ENCODE data around the gene NOP10.
"Not testable (repeated sequence)": the region's sequence is repeated elsewhere in the genome, so short reads cannot be mapped to it uniquely, and the experiment has no call there.

Gene NOP10

GRCh38 chr15:34358367-34358766 lies 15.4 kb upstream of the NOP10 start:
- no peak for TF ChIP-seq ZNF274 (IDR thresholded peaks at IDR 0.05; ENCODE audit: low read depth, low read length)
- TF ChIP-seq YY1 (IDR thresholded peaks at IDR 0.05; ENCODE audit: insufficient read depth, insufficient read length): no peak
- TF ChIP-seq SUZ12 (IDR thresholded peaks at IDR 0.05; ENCODE audit: extremely low read depth, insufficient read depth, insufficient read length): no peak
- H3K9me3 ChIP-seq (ENCODE audit: insufficient read depth, low read length): no peaks in the 10 kb centered on the region
- no peak overlapping the region for H3K4me3 ChIP-seq (ENCODE audit: insufficient read length, low read depth)
- no peaks in the 10 kb centered on the region for H3K27me3 ChIP-seq (ENCODE audit: insufficient read depth, insufficient read length)
- no peak for DNase-seq (ENCODE audit: low read depth, low spot score)
- H3K36me3 ChIP-seq (ENCODE audit: insufficient read depth, insufficient read length, low read length): peaks cover 78% of the 10 kb centered on the region
- H3K4me1 ChIP-seq (ENCODE audit: insufficient read depth, insufficient read length): peaks cover 2% of the 10 kb centered on the region
- no peak overlapping the region for H3K9ac ChIP-seq (ENCODE audit: insufficient read length, low read depth)

- TF ChIP-seq YY1 (IDR thresholded peaks at IDR 0.05; ENCODE audit: insufficient read depth, insufficient read length) (no peak), SUZ12 (IDR thresholded peaks at IDR 0.05; ENCODE audit: extremely low read depth, insufficient read depth, insufficient read length) (no peak), ZNF274 (IDR thresholded peaks at IDR 0.05; ENCODE audit: low read depth, low read length) (no peak)
- H3K36me3 ChIP-seq (ENCODE audit: insufficient read depth, insufficient read length, low read length): peaks cover 74% of the 10 kb centered on the region
Measured at GRCh38 chr15:34357653-34358052, 14.7 kb upstream of the NOP10 start.

GRCh38 chr15:34355241-34355640 lies 12.3 kb upstream of the NOP10 start:
- Histone ChIP-seq H3K36me3 (ENCODE audit: insufficient read depth, insufficient read length, low read length) (peaks cover 54% of the 10 kb centered on the region), H3K4me1 (ENCODE audit: insufficient read depth, insufficient read length) (peaks cover 2% of the 10 kb centered on the region), H3K4me3 (ENCODE audit: insufficient read length, low read depth) (no peak overlapping the region), H3K27me3 (ENCODE audit: insufficient read depth, insufficient read length) (no peaks in the 10 kb centered on the region), H3K9me3 (ENCODE audit: insufficient read depth, low read length) (no peaks in the 10 kb centered on the region), H3K9ac (ENCODE audit: insufficient read length, low read depth) (no peak overlapping the region)
- DNase-seq (ENCODE audit: low read depth, low spot score): no peak
- TF ChIP-seq SUZ12 (IDR thresholded peaks at IDR 0.05; ENCODE audit: extremely low read depth, insufficient read depth, insufficient read length): no peak
- TF ChIP-seq ZNF274 (IDR thresholded peaks at IDR 0.05; ENCODE audit: low read depth, low read length): no peak
- TF ChIP-seq YY1 (IDR thresholded peaks at IDR 0.05; ENCODE audit: insufficient read depth, insufficient read length): no peak

More at GRCh38 chr15:34357653-34358052, 14.7 kb upstream of the NOP10 start:
- Histone ChIP-seq H3K9me3 (ENCODE audit: insufficient read depth, low read length) (no peaks in the 10 kb centered on the region), H3K4me1 (ENCODE audit: insufficient read depth, insufficient read length) (peaks cover 2% of the 10 kb centered on the region), H3K27me3 (ENCODE audit: insufficient read depth, insufficient read length) (no peaks in the 10 kb centered on the region), H3K9ac (ENCODE audit: insufficient read length, low read depth) (no peak overlapping the region), H3K4me3 (ENCODE audit: insufficient read length, low read depth) (no peak overlapping the region)
- DNase-seq (ENCODE audit: low read depth, low spot score): no peak

DNA sequence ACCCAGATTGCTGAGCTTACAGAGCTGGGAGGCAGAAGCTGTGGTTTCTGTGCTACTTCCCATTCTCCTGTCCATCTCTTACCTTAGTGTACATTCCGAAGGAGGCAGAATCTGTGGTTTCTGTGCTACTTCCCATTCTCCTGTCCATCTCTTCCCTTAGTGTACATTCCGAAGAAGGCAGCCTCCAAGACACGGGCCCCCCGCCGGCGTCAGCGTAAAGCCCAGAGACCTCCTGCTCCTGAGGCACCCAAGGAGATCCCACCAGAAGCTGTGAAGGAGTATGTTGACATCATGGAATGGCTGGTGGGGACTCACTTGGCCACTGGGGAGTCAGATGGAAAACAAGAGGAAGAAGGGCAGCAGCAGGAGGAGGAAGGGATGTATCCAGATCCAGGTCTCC lies 11.3 kb upstream of the NOP10 start:
- TF ChIP-seq ZNF274 (IDR thresholded peaks at IDR 0.05; ENCODE audit: low read depth, low read length) (no peak), YY1 (IDR thresholded peaks at IDR 0.05; ENCODE audit: insufficient read depth, insufficient read length) (no peak), SUZ12 (IDR thresholded peaks at IDR 0.05; ENCODE audit: extremely low read depth, insufficient read depth, insufficient read length) (no peak)
- Histone ChIP-seq H3K4me1 (ENCODE audit: insufficient read depth, insufficient read length) (peaks cover 2% of the 10 kb centered on the region), H3K9ac (ENCODE audit: insufficient read length, low read depth) (no peak overlapping the region), H3K9me3 (ENCODE audit: insufficient read depth, low read length) (no peaks in the 10 kb centered on the region), H3K27me3 (ENCODE audit: insufficient read depth, insufficient read length) (no peaks in the 10 kb centered on the region), H3K4me3 (ENCODE audit: insufficient read length, low read depth) (no peak overlapping the region), H3K36me3 (ENCODE audit: insufficient read depth, insufficient read length, low read length) (peaks cover 47% of the 10 kb centered on the region)
- DNase-seq (ENCODE audit: low read depth, low spot score): no peak

- TF ChIP-seq SUZ12 (IDR thresholded peaks at IDR 0.05; ENCODE audit: extremely low read depth, insufficient read depth, insufficient read length): no peak
- TF ChIP-seq ZNF274 (IDR thresholded peaks at IDR 0.05; ENCODE audit: low read depth, low read length): no peak
- no peak for TF ChIP-seq YY1 (IDR thresholded peaks at IDR 0.05; ENCODE audit: insufficient read depth, insufficient read length)
- Histone ChIP-seq H3K9ac (ENCODE audit: insufficient read length, low read depth) (no peak overlapping the region), H3K4me1 (ENCODE audit: insufficient read depth, insufficient read length) (peaks cover 2% of the 10 kb centered on the region), H3K36me3 (ENCODE audit: insufficient read depth, insufficient read length, low read length) (peaks cover 41% of the 10 kb centered on the region), H3K27me3 (ENCODE audit: insufficient read depth, insufficient read length) (no peaks in the 10 kb centered on the region), H3K4me3 (ENCODE audit: insufficient read length, low read depth) (no peak overlapping the region), H3K9me3 (ENCODE audit: insufficient read depth, low read length) (no peaks in the 10 kb centered on the region)
- DNase-seq (ENCODE audit: low read depth, low spot score): no peak
Measured at GRCh38 chr15:34353627-34354026, 10.7 kb upstream of the NOP10 start.

DNA sequence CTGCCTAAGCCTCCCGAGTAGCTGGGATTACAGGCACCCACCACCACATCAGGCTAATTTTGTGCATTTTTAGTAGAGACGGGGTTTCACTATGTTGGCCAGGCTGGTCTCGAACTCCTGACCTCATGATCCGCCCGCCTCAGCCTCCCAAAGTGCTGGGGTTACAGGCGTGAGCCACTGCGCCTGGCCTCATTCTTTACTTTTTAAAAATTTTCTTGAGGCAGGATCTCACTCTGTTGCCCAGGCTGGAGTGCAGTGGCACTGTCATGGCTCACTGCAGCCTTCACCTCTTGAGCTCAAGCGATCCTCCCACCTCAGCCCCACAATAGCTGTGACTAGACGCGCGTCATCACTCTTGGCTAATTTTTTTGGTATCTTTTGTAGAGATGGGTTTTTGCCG lies 10.1 kb upstream of the NOP10 start:
- not testable (repeated sequence) for H3K27me3 ChIP-seq (ENCODE audit: insufficient read depth, insufficient read length); H3K4me1 ChIP-seq (ENCODE audit: insufficient read depth, insufficient read length); H3K9me3 ChIP-seq (ENCODE audit: insufficient read depth, low read length); H3K9ac ChIP-seq (ENCODE audit: insufficient read length, low read depth); H3K4me3 ChIP-seq (ENCODE audit: insufficient read length, low read depth); DNase-seq (ENCODE audit: low read depth, low spot score)
- peaks cover 35% of the 10 kb centered on the region for H3K36me3 ChIP-seq (ENCODE audit: insufficient read depth, insufficient read length, low read length)

DNA sequence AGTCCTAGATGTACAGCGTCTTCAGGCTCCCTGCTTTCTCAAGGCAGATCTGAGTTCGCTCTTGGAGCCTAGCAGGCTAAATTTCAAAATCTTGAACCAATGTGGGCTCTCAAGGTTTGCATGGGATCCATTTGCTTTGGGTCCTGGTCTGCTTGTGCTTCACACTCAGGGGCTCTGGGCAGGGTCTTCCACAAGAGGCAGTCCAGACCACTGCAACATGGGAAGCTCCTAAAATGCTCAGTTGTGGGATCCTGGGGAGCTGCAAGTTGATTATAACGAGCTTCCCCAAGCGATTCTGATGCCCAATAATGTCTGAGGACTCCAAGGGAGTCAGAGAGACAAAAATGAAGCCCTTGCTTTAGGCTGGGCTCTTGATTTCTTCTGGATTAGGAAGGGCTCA lies 6.8 kb upstream of the NOP10 start:
- TF ChIP-seq SUZ12 (IDR thresholded peaks at IDR 0.05; ENCODE audit: extremely low read depth, insufficient read depth, insufficient read length) (no peak), YY1 (IDR thresholded peaks at IDR 0.05; ENCODE audit: insufficient read depth, insufficient read length) (no peak), ZNF274 (IDR thresholded peaks at IDR 0.05; ENCODE audit: low read depth, low read length) (no peak)
- DNase-seq (ENCODE audit: low read depth, low spot score): no peak
- no peak overlapping the region for H3K9ac ChIP-seq (ENCODE audit: insufficient read length, low read depth)

More for the DNA sequence above, 6.8 kb upstream of the NOP10 start:
- peaks cover 2% of the 10 kb centered on the region for H3K4me1 ChIP-seq (ENCODE audit: insufficient read depth, insufficient read length)
- no peaks in the 10 kb centered on the region for H3K9me3 ChIP-seq (ENCODE audit: insufficient read depth, low read length)
- no peak overlapping the region for H3K4me3 ChIP-seq (ENCODE audit: insufficient read length, low read depth)
- H3K27me3 ChIP-seq (ENCODE audit: insufficient read depth, insufficient read length): no peaks in the 10 kb centered on the region
- H3K36me3 ChIP-seq (ENCODE audit: insufficient read depth, insufficient read length, low read length): peaks cover 10% of the 10 kb centered on the region

Measured in NT2/D1 (cell line).